ENCODE results near the gene SRP68.

SRP68 gene

DNA sequence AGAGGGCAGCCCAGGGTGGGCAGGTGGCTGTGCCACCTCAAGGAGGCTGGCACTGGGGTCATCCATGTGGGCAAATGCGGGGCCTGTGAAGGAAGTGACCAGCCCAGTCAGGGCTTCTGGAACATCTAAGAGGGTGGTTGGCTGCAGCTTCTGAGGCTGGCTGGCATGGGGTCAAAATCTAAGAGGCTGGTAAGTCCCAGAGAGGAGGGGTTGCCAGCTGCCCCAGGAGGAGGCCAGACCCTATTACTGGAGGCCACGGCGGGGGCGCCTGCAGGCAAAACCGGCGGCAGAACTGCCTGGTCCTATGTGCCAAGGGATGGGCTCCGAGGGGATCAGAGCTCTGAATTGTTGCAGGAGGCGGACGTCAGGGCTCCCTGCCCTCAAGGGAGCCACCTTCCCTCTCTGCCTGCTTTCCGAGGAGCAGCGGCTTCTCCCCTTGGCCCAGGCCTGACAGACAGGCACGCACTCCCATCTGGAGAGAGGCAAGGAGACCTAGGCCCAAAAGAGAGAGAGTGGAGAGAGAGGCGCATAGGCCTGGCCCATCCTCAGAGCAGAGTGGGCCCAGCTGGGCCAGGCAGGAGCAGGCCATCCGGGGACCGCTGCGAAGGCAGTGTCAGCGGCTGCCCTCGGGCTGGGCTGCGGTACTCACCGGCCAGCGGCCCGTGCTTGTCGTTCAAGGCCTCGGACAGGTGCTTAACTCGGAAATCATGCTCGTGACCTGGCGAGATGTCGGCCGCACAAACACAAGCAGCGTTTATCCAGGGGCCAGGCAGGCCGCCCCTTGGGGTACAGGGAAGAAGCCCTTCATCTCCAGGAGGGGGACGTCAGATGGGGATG, 17.6 kb upstream of the SRP68 start:
- no peak for ATAC-seq
- no peak for TF ChIP-seq ISL1 (CRISPR knock-in tag; IDR thresholded peaks at IDR 0.05)
- no peak for TF ChIP-seq ARNTL (CRISPR knock-in tag; IDR thresholded peaks at IDR 0.05; ENCODE audit: borderline replicate concordance, low read depth)
- TF ChIP-seq, protein P1, sequence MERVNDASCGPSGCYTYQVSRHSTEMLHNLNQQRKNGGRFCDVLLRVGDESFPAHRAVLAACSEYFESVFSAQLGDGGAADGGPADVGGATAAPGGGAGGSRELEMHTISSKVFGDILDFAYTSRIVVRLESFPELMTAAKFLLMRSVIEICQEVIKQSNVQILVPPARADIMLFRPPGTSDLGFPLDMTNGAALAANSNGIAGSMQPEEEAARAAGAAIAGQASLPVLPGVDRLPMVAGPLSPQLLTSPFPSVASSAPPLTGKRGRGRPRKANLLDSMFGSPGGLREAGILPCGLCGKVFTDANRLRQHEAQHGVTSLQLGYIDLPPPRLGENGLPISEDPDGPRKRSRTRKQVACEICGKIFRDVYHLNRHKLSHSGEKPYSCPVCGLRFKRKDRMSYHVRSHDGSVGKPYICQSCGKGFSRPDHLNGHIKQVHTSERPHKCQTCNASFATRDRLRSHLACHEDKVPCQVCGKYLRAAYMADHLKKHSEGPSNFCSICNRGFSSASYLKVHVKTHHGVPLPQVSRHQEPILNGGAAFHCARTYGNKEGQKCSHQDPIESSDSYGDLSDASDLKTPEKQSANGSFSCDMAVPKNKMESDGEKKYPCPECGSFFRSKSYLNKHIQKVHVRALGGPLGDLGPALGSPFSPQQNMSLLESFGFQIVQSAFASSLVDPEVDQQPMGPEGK (CRISPR knock-in tag; IDR thresholded peaks at IDR 0.05; ENCODE audit: borderline replicate concordance) = no peak
- TF ChIP-seq, protein P2, sequence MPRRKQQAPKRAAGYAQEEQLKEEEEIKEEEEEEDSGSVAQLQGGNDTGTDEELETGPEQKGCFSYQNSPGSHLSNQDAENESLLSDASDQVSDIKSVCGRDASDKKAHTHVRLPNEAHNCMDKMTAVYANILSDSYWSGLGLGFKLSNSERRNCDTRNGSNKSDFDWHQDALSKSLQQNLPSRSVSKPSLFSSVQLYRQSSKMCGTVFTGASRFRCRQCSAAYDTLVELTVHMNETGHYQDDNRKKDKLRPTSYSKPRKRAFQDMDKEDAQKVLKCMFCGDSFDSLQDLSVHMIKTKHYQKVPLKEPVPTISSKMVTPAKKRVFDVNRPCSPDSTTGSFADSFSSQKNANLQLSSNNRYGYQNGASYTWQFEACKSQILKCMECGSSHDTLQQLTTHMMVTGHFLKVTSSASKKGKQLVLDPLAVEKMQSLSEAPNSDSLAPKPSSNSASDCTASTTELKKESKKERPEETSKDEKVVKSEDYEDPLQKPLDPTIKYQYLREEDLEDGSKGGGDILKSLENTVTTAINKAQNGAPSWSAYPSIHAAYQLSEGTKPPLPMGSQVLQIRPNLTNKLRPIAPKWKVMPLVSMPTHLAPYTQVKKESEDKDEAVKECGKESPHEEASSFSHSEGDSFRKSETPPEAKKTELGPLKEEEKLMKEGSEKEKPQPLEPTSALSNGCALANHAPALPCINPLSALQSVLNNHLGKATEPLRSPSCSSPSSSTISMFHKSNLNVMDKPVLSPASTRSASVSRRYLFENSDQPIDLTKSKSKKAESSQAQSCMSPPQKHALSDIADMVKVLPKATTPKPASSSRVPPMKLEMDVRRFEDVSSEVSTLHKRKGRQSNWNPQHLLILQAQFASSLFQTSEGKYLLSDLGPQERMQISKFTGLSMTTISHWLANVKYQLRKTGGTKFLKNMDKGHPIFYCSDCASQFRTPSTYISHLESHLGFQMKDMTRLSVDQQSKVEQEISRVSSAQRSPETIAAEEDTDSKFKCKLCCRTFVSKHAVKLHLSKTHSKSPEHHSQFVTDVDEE (CRISPR knock-in tag; IDR thresholded peaks at IDR 0.05) = no peak
- TF ChIP-seq ZNF70 (CRISPR knock-in tag; IDR thresholded peaks at IDR 0.05) = no peak
- no peak for TF ChIP-seq TCF4 (CRISPR knock-in tag; IDR thresholded peaks at IDR 0.05; ENCODE audit: borderline replicate concordance)
- TF ChIP-seq ZFP3 (CRISPR knock-in tag; IDR thresholded peaks at IDR 0.05) = no peak
- TF ChIP-seq, protein P3, sequence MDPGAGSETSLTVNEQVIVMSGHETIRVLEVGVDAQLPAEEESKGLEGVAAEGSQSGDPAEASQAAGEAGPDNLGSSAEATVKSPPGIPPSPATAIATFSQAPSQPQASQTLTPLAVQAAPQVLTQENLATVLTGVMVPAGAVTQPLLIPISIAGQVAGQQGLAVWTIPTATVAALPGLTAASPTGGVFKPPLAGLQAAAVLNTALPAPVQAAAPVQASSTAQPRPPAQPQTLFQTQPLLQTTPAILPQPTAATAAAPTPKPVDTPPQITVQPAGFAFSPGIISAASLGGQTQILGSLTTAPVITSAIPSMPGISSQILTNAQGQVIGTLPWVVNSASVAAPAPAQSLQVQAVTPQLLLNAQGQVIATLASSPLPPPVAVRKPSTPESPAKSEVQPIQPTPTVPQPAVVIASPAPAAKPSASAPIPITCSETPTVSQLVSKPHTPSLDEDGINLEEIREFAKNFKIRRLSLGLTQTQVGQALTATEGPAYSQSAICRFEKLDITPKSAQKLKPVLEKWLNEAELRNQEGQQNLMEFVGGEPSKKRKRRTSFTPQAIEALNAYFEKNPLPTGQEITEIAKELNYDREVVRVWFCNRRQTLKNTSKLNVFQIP (CRISPR knock-in tag; IDR thresholded peaks at IDR 0.05; ENCODE audit: borderline replicate concordance, low read depth) = no peak
- TF ChIP-seq PPARA (CRISPR knock-in tag; IDR thresholded peaks at IDR 0.05; ENCODE audit: borderline replicate concordance) = no peak
- TF ChIP-seq, protein P4, sequence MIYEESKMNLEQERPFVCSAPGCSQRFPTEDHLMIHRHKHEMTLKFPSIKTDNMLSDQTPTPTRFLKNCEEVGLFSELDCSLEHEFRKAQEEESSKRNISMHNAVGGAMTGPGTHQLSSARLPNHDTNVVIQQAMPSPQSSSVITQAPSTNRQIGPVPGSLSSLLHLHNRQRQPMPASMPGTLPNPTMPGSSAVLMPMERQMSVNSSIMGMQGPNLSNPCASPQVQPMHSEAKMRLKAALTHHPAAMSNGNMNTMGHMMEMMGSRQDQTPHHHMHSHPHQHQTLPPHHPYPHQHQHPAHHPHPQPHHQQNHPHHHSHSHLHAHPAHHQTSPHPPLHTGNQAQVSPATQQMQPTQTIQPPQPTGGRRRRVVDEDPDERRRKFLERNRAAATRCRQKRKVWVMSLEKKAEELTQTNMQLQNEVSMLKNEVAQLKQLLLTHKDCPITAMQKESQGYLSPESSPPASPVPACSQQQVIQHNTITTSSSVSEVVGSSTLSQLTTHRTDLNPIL (CRISPR knock-in tag; IDR thresholded peaks at IDR 0.05; ENCODE audit: low read depth) = no peak
- no peak for TF ChIP-seq ESRRG (CRISPR knock-in tag; IDR thresholded peaks at IDR 0.05)
- no peak for TF ChIP-seq ZFP30 (CRISPR knock-in tag; IDR thresholded peaks at IDR 0.05)
- TF ChIP-seq BACH2 (CRISPR knock-in tag; IDR thresholded peaks at IDR 0.05; ENCODE audit: borderline replicate concordance) = no peak
- TF ChIP-seq CSDC2 (CRISPR knock-in tag; IDR thresholded peaks at IDR 0.05) = no peak
- no peak for TF ChIP-seq ZNF8 (CRISPR knock-in tag; IDR thresholded peaks at IDR 0.05)
- TF ChIP-seq SNAI2 (CRISPR knock-in tag; IDR thresholded peaks at IDR 0.05) = no peak
- TF ChIP-seq ZC3H10 (CRISPR knock-in tag; IDR thresholded peaks at IDR 0.05) = no peak
- TF ChIP-seq ZNF565 (CRISPR knock-in tag; conservative IDR thresholded peaks at IDR 0.05; ENCODE audit: low read depth) = no peak

DNA sequence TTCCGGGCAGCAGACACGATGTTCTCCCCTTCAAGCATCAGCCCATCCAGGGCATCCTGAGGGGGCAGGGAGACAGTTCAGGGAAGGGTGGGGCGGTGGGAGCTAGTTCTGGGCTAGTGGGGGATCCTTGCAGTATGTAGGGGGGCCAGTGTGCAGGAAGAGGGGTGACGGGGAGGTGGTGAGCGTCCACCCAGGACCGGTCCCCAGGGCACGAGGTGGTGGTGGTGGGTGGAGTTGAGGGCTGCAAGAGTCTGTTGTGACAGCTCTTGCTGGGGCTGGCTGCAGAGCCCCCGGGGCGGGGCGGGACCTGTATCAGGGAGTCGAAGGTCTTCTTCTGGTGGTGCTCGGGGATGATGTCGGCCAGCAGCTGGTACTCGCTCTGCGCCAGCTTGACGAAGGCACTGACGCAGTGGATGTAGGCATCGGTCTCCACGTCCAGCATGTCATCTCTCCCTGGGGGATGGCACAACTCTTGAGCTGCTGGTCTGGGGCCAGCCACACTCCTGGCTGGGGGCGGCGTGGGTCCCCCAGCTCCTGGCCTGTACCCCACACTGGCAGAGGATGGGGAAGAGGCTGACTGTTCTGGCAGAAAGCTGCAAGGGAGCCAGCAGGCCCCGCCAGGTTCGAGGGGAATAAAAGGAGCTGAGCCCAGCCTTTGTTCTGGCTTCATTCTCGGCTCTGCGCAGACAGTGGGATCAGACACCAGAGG, 16.7 kb upstream of the SRP68 start:
- TF ChIP-seq GLIS3 (CRISPR knock-in tag; IDR thresholded peaks at IDR 0.05) (no peak), ZFP3 (CRISPR knock-in tag; IDR thresholded peaks at IDR 0.05) (no peak), ZNF8 (CRISPR knock-in tag; IDR thresholded peaks at IDR 0.05) (no peak), ZFP30 (CRISPR knock-in tag; IDR thresholded peaks at IDR 0.05) (no peak), CSDC2 (CRISPR knock-in tag; IDR thresholded peaks at IDR 0.05) (no peak), ZC3H10 (CRISPR knock-in tag; IDR thresholded peaks at IDR 0.05) (no peak), PPARA (CRISPR knock-in tag; IDR thresholded peaks at IDR 0.05; ENCODE audit: borderline replicate concordance) (no peak)
- TF ChIP-seq, protein P2 (CRISPR knock-in tag; IDR thresholded peaks at IDR 0.05) = no peak
- TF ChIP-seq, protein P3 (CRISPR knock-in tag; IDR thresholded peaks at IDR 0.05; ENCODE audit: borderline replicate concordance, low read depth) = no peak
- TF ChIP-seq, protein P5, sequence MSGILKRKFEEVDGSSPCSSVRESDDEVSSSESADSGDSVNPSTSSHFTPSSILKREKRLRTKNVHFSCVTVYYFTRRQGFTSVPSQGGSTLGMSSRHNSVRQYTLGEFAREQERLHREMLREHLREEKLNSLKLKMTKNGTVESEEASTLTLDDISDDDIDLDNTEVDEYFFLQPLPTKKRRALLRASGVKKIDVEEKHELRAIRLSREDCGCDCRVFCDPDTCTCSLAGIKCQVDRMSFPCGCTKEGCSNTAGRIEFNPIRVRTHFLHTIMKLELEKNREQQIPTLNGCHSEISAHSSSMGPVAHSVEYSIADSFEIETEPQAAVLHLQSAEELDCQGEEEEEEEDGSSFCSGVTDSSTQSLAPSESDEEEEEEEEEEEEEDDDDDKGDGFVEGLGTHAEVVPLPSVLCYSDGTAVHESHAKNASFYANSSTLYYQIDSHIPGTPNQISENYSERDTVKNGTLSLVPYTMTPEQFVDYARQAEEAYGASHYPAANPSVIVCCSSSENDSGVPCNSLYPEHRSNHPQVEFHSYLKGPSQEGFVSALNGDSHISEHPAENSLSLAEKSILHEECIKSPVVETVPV (CRISPR knock-in tag; IDR thresholded peaks at IDR 0.05) = no peak
- ATAC-seq = no peak
